Iris pigment epithelial cell (primary cell): ENCODE results near the gene TTC19.
A peak's percentile ranks its signal among the peaks of the same experiment; 100 is the strongest.

Experiments used
- DNase-seq: peaks from one replicate; pipeline ENCODE4 v3.0.0-alpha.2; 2011; ENCODE audit warnings: low read depth

TTC19 gene

GRCh38 chr17:15999141-15999973 lies at the start of gene TTC19, which contains the start of gene ZSWIM7:
Gene TTC19 (plus strand): TSS chr17:15999824. CDS start chr17:15999849, 25 bp downstream.
Gene ZSWIM7 (minus strand): TSS chr17:15999704. CDS start chr17:15999594, 110 bp downstream.
- peak; percentile 96 for DNase-seq

- DNase-seq = no peak
These were observed 48.1 kb upstream of the TTC19 start for GRCh38 chr17:15951368-15952047.

GRCh38 chr17:15952048-15952532 lies 47.5 kb upstream of the TTC19 start:
- DNase-seq = no peak

- DNase-seq = no peak
These were observed 46.5 kb upstream of the TTC19 start for GRCh38 chr17:15952916-15953790.

- peak; percentile 77 for DNase-seq
These were observed 45.4 kb upstream of the TTC19 start for GRCh38 chr17:15954222-15954621.

- DNase-seq = no peak
These were observed 43.7 kb upstream of the TTC19 start for GRCh38 chr17:15955793-15956541.

- no peak for DNase-seq
These were observed 42.4 kb upstream of the TTC19 start for GRCh38 chr17:15957206-15957605.

GRCh38 chr17:15957608-15958307 lies 41.9 kb upstream of the TTC19 start:
- no peak for DNase-seq

- DNase-seq = no peak
These were observed 41.2 kb upstream of the TTC19 start for GRCh38 chr17:15958484-15958854.

- peak; percentile 80 for DNase-seq
These were observed 35.9 kb upstream of the TTC19 start for GRCh38 chr17:15963670-15964110.

- DNase-seq = no peak
These were observed 34.1 kb upstream of the TTC19 start for GRCh38 chr17:15965528-15965927.

GRCh38 chr17:15966183-15966878 lies 33.3 kb upstream of the TTC19 start:
- DNase-seq = peak; percentile 70

GRCh38 chr17:15966879-15967248 lies 32.8 kb upstream of the TTC19 start:
- no peak for DNase-seq

- no peak for DNase-seq
These were observed 31.8 kb upstream of the TTC19 start for GRCh38 chr17:15967706-15968399.

- no peak for DNase-seq
These were observed 30.2 kb upstream of the TTC19 start for GRCh38 chr17:15969463-15969862.

GRCh38 chr17:15970500-15970899 lies 29.1 kb upstream of the TTC19 start:
- DNase-seq = no peak

GRCh38 chr17:15971098-15971678 lies 28.4 kb upstream of the TTC19 start:
- DNase-seq = no peak

GRCh38 chr17:15971882-15972281 lies 27.7 kb upstream of the TTC19 start:
- DNase-seq = no peak

- DNase-seq = no peak
These were observed 27.1 kb upstream of the TTC19 start for GRCh38 chr17:15972497-15972951.
